Ammon's horn (tissue), 1 donor: Measurements from ENCODE around the gene TMEM178A.
A peak's percentile ranks its signal among the peaks of the same experiment; 100 is the strongest.
"Not testable (repeated sequence)": the region's sequence is repeated elsewhere in the genome, so short reads cannot be mapped to it uniquely, and the experiment has no call there.

Source experiments
- DNase-seq: peaks from one replicate; pipeline ENCODE4 v3.0.0-alpha.2; 2016; ENCODE audit warnings: low spot score

TMEM178A gene

DNA sequence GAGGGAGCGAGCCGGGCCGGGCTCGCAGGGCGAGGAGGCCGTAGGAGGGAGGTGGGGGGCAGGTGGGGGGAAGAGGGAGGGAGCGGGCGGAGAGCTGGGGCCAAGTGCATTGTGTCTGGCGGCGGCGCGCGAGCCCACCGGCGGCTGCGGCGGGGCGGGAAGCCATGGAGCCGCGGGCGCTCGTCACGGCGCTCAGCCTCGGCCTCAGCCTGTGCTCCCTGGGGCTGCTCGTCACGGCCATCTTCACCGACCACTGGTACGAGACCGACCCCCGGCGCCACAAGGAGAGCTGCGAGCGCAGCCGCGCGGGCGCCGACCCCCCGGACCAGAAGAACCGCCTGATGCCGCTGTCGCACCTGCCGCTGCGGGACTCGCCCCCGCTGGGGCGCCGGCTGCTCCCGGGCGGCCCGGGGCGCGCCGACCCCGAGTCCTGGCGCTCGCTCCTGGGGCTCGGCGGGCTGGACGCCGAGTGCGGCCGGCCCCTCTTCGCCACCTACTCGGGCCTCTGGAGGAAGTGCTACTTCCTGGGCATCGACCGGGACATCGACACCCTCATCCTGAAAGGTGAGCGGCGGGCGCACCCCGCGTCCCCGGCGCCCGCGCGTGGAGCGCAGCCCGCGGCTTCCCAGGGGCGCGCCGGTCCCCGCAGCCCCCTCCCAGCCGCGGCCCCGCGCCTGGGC, at the start of gene TMEM178A:
Gene TMEM178A, plus strand, starts transcription at position 107 of the 680 bp plus-strand sequence. Its CDS starts 58 bp downstream, at position 165.
- DNase-seq = no peak

- DNase-seq = no peak
Measured at GRCh38 chr2:39618236-39618635, 47.5 kb upstream of the TMEM178A start.

DNA sequence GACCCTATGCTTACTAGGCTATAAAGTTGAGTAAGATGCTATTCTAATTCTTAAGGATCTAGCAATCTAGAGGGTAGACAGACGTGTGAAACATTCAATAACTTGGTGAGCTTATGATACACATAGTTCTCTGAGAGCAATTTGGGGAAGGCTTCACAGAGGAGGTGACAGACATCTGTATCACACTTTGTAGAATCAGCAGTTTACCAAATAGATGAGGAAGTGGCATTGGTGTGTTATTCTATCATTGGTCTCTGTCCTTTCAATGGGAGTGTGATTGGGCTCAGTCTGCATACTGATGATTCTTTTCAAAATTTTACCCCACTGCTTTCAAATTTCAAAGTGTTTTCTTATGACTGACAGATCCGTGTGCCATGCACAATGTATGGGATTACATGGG, 47.0 kb upstream of the TMEM178A start:
- no peak for DNase-seq

GRCh38 chr2:39620067-39620466, 45.6 kb upstream of the TMEM178A start:
- peak; percentile 46 for DNase-seq

GRCh38 chr2:39621596-39621995, 44.1 kb upstream of the TMEM178A start:
- no peak for DNase-seq

GRCh38 chr2:39622860-39623259, 42.9 kb upstream of the TMEM178A start:
- no peak for DNase-seq

DNA sequence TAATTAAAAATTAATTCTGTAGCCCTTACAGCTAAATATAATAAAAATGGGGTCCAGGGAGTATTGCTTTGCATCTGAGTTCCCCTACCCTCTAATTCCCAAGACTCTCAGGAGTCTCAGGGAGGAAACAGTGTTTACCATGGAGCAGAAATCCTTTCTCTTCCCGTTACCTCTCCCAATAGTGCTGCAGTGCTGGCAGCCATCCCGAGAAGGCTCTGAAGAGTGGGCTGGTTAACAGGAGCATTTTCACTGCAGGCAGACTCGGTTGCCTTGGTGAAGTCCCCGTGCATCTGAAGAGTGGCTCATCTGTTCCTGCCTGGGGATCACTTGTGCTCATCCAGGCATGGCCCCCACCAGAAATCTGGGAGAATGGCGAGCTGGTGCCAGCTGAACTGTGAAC, 41.8 kb upstream of the TMEM178A start:
- peak; percentile 86 for DNase-seq

DNA sequence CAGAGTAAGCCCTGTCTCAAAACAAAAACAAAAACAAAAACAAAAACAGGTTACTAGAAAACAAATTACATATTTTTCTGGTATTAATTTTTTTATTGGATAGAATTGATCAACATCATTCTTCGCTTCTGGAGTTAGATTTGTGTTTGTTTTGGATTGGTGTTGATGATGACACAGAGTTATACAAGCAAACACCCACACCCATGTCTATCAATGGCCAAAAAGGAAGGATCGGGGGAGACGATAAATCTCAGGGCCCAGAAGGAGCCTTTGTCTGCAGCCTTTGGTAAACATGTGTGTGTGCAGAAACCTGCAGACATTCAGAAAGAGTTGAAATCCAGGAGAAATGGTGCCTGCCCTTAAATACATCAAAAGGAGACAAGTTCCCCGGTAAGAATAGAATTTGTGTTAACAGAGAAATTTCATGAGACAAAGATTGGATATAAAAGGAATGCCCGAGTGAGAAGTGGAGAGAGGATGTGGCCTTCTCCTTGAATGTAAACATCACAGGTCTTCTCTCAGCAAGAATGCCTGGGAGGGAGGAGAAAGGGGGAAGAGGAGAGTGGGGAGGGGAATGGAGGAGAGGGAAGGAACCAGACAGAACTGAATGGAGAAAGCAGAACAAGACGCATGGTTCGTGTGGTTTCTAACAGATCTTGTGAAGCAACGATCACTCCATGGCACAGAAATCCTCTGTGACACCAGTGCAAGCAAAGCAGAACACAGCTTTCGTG, 40.4 kb upstream of the TMEM178A start:
- DNase-seq = peak; percentile 62

- no peak for DNase-seq
Measured at GRCh38 chr2:39625927-39626270, 39.8 kb upstream of the TMEM178A start.

DNA sequence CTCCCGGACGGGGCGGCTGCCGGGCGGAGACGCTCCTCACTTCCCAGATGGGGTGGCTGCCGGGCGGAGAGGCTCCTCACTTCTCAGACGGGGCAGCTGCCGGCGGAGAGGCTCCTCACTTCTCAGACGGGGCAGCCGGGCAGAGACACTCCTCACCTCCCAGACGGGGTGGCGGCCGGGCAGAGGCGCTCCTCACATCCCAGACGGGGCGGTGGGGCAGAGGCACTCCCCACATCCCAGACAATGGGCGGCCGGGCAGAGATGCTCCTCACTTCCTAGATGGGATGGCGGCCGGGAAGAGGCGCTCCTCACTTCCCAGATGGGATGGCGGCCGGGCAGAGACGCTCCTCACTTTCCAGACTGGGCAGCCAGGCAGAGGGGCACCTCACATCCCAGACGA, 37.4 kb upstream of the TMEM178A start:
- DNase-seq = not testable (repeated sequence)

DNA sequence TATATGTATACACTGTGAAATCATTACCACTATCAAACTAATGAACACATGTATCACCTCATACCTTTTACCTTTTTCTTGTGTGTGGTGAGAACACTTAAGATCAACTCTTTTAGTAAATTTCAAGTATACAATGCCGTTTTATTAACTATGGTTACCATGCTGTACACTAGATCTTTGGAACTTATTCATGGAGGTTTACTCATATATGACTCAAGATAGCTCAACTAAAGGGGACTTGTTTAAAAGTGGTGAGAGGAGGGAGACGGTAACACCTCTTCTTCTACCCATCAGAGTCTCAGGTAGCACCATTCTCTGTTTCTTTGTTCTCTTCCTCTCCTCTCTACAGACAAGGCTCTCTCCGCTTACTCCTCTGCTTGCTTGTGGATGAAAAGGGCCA, 36.1 kb upstream of the TMEM178A start:
- no peak for DNase-seq

- no peak for DNase-seq
Measured at GRCh38 chr2:39631256-39631655, 34.5 kb upstream of the TMEM178A start.

DNA sequence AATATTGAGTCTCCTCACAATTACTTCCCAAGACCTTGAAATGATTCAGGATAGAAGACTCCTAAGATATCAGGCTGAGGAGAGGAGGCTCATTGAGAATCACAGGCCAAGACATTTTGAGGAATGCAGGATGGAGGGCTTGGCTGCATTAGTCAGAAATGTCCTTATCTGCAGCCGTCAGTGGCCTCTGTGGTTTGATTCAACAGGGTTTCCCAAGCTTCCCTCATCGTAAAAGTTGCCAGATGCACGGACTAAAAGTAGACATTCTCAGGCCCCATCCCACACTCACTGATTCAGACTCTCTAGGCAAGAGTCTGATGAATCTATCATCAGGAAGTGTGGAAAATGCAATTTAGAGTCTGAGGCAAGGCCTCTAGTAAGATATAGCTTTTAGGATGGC, 34.0 kb upstream of the TMEM178A start:
- peak; percentile 13 for DNase-seq

DNA sequence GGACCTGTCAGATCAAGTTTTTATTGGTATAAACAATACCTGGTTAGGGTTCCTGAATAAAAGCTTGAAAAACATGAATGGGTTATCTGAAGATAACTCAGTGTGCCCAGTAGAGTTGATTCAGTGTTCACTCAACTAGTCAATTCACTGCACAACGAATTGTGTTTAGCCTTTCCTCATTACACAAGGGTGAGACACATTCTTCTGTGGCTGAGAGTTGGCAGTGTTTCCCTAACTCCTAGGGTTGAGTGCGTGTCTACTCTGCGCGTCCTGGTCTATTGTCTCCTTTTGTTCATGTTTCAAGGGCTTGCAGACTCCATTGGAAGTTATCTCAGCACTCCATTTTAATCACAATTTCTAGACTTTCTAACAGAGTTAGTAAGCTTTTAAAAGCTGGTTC, 32.8 kb upstream of the TMEM178A start:
- DNase-seq = no peak

- no peak for DNase-seq
Measured at GRCh38 chr2:39636306-39636705, 29.4 kb upstream of the TMEM178A start.

DNA sequence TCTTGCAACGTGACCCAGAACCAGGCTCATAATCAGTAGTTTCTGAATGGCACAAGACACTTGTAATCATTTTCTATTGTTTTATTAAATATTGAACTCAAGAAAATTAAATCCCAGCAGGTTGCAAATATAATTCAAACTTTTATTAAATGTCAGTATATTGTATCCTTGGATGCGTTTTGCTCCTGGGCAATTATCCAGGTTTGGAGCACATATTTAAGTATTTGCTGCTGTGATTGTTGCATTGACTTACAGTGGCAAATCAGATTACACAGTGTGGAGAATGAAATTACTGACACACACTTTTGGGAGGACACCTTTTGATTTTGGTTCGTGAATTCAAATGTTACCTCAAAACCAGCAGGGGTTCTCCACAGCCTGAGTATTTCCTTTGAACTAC, 27.1 kb upstream of the TMEM178A start:
- no peak for DNase-seq

GRCh38 chr2:39640107-39640506, 25.6 kb upstream of the TMEM178A start:
- DNase-seq = peak; percentile 80

GRCh38 chr2:39640681-39641080, 25.0 kb upstream of the TMEM178A start:
- DNase-seq = no peak

DNA sequence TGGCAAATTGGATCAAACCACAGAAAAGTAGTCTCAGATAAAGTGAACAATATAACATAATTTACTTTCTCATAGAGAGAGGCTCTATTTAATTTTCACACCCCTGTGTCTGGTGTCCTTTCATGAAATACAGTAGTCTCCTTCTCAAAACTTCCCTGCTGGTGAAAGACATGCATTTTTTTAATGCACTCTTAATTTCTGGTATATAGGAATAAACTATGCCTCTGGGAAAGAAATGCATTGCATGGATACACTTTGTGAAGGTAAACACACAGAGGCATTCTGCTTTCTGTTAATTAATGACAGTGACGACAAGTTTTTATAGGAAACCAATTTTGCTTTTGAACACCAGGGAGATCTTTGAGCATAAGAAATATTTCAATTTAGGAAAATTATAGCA, 24.1 kb upstream of the TMEM178A start:
- no peak for DNase-seq

- DNase-seq = peak; percentile 81
Measured at GRCh38 chr2:39642051-39642718, 23.5 kb upstream of the TMEM178A start.

GRCh38 chr2:39645826-39646225, 19.9 kb upstream of the TMEM178A start:
- DNase-seq = no peak

GRCh38 chr2:39646267-39646666, 19.4 kb upstream of the TMEM178A start:
- DNase-seq = no peak

DNA sequence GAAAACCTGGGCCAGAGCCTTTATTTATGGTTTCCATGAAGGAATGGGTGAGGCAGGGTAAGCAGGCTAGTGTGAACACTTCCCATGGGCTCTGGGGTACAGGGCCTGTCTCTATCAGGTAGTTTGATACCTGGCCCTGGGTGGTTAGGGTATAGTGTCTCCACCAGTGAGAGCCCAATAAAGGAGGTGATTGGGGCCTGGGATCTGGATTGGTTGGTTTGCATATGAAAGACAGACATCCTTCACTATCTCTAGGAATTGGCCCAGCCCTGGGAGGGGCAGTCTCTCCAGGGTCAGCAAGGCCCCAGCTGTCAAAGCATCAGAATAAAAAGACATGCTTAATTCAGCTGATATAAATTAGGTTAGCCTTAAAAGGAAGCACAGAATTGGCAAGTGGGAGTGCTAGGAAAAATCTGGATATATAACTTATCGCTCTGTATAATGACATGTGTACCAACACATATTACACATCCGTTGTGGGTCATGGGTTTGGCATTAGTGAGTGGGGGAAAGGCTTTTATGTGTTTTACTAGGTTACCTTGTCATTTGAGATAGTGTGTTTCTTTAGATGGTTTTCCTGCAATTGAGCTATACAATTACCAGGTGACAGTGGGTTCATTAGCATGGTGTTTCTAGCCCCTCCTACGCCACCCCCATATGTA, 18.5 kb upstream of the TMEM178A start:
- no peak for DNase-seq
